HG03521 (cell line): ENCODE data around the gene NEURL3.

Experiments used
- ATAC-seq: cut with Tn5 transposase; IDR thresholded peaks from one replicate; pipeline ENCODE4 v1.9.1; 2021; ENCODE audit warnings: mild to moderate bottlenecking, moderate library complexity; ENCODE audit not compliant: unreplicated experiment

Gene NEURL3

DNA sequence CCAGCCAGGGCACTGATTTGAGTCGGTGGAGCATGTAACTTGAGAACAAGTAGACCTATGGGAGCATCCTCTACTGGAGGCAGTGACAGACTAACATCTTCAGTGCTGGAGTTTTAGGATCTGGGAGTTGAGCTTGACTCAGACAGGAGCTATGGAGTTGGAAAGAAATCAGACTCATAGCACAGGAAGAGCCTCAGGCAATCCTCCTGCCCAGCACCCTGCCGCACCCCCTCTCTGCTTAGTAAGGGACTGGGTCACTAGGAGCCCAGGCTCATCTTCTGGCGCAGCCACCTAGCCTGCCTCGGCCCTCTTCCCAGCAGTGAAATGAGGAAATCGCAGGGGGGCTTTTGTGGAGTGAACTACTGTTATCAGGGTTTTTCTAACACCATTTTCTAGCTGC lies 35.0 kb upstream of the NEURL3 start:
- no peak for ATAC-seq

DNA sequence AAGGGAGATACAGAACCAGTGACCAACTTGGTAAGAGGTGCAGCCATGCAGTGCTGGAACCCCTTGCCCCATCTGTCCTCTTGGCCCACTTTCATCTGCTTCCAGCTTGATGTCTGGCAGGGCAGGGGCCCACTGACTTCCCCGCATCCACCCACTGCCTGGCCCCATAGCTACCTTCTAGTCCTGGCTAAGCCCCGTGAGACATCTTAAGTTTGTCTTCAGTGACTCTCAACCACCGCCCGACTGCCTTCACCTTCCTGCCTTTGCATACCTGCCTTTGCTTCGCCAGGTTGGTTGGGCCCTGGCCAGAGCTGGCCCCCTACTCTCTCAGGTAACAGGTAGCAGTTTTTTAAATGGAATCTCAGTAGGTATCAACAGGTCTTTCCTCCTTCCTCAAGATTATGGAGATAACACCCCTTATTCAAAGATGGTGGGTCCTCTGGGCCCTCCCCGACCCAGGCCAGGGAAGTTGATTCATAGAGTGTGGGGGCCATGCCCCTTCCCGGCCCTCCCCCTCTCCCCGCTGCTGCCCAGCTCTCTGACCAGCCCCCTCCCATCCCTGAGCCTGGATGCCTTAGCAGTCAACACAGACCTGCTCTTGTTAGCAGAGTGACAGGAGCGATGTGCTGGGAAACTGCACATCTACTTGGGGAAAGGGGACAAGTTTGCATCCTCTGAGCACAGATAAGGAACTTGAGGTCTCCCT lies 34.2 kb upstream of the NEURL3 start:
- no peak for ATAC-seq

GRCh38 chr2:96538487-96539214 lies 33.5 kb upstream of the NEURL3 start:
- no peak for ATAC-seq

- ATAC-seq, result no peak
Measured at GRCh38 chr2:96537734-96538486, 32.8 kb upstream of the NEURL3 start.

- ATAC-seq, result peak; percentile 49
Measured at GRCh38 chr2:96537066-96537733, 32.0 kb upstream of the NEURL3 start.

GRCh38 chr2:96536445-96537065 lies 31.4 kb upstream of the NEURL3 start, which contains the start of gene ARID5A:
ARID5A (plus strand) TSS chr2:96536752; CDS start chr2:96536827, 75 bp downstream.
- peak; percentile 53 for ATAC-seq

DNA sequence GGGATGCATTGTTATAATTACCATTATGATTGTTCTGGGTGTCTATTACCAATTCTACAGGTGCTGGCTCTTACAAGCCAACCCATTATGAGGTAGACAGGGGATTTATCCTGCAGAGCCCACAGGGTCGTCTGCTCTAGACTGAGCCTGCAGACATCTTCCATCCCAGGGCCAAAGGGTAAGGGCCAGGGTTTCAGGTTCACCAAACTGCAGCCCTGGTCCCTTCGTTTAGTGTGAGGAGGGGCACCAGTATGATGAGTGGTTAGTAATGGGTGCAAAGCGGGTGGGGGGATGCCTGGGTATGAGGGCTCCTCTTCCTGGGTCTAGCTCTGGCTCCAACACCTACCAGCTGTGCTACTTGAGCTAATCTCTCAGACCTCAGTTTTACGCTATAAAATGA lies 30.2 kb upstream of the NEURL3 start:
- no peak for ATAC-seq

GRCh38 chr2:96534701-96535181 lies 29.6 kb upstream of the NEURL3 start:
- no peak for ATAC-seq

DNA sequence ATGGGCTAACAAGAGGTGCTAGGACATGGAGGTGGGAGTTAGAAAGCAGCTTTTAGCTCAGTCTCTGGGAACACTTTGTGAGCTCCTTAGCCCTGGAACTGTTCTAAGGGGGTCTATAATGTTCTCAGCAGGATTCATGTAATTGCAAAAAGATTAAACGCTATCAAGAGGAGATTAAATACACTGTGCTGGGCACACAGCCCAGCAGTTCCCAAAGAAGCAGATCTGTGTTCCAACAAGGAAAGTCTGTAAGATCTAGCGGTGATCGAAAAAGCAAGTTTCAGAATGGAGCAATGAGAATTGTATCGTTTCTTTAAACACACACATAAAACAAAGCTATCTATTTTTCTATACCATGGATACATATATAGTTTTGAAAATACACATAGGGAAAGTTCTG lies 29.0 kb upstream of the NEURL3 start:
- ATAC-seq, result no peak

- no peak for ATAC-seq
Measured at GRCh38 chr2:96533292-96534073, 28.3 kb upstream of the NEURL3 start.

DNA sequence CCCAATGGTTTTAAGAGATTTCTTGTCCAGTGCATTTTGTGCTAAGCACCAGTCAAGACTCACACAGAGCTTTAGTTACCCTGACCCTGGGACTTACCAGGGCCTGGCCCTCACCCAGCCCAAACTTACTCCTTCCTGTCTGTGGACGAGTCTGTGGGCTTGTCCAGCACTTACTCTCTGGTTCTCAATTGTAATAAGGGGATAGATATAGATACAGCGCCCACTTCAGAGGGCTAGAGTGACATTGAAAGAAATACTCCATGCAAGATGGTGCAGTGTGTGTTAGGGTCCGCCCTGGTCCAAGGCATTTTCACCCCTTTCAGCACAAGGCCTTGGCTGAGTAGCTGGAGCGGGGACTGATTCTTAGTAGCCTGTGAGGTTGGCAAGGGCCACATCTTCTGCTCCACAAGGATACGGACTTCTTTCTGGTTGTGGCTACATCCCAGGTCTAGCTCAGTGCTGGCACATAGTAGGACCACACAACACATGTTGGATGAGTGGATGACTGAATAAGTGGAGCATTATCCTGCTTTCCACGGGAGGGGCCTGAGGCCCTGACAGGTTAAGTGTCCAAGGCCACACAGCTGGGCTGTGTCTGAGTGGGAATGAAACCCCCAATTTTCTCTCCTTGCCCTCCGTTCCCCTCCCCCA lies 27.6 kb upstream of the NEURL3 start:
- ATAC-seq, result no peak

- no peak for ATAC-seq
Measured at GRCh38 chr2:96531872-96532505, 26.8 kb upstream of the NEURL3 start.

DNA sequence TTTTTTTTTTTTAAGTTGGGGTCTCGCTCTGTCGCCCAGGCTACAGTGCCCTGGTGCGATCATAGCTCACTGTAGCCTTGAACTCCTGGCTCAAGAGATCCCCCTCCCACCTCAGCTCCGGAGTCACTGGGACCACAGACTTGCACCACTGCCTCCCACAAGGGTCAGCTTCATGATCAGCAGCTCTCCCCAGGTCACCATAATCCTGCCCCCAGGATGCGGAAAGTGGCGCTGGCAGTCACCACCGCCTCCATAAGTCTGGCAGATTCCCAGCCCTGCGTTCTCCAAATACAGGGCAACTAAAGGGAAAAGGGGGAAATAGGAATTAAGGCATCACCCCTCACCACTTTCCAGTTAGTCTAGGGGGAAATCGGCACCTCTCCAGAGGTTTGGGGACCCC lies 26.2 kb upstream of the NEURL3 start:
- ATAC-seq, result no peak

DNA sequence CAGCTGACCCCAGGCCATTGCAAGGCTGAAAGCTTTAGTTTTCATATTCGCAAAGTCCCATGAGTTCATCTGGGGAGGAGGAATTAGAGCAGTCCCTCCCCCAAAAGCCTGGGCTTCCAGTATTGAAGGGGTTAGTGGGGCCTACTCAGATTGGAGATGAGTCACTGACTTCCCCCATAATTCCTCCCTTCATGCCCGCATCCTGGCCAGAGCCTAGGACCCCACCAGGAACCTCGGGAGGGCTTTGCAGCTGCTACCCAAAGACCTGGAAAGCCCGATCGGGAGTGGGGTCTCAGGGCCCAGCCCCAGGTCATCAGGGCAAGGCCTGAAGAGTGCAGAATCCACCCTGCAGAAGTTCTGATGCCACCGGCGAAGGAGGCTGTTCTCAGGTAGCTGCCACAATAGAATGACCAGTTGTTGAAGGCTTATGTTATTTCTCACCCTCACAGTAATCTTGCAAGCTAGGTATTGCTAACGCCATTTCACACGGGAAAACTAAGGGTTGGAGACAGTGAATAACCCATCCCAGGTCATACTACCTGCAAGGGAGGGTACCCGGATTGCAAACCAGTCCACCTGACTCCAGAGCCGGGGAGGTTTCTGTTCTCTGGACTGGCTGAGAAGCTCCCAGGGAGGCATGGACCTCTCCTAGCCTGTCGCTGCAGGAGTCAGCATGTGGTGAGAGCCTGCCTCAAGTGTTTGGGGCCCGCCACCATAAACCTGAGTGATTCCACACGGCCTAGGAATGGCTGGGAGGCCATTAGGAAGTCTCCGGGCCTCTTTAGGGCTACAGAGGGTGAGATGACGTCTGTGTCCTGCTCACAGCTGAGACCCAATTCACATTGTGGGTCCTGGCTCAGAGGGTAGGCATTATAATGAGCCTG lies 25.6 kb upstream of the NEURL3 start:
- no peak for ATAC-seq

GRCh38 chr2:96530144-96530430 lies 24.9 kb upstream of the NEURL3 start:
- ATAC-seq, result no peak

- no peak for ATAC-seq
Measured at GRCh38 chr2:96529376-96530143, 24.4 kb upstream of the NEURL3 start.

GRCh38 chr2:96528700-96529375 lies 23.7 kb upstream of the NEURL3 start:
- ATAC-seq, result no peak
